Left cardiac atrium (tissue), 4 donors: ENCODE measurements around the gene ZP3. TPM values are rescaled to one million over a fixed set of nuclear protein-coding genes. Genes with fewer than 3 reads are reported as not detected.
A peak's percentile ranks its signal among the peaks of the same experiment; 100 is the strongest.
"Not testable (repeated sequence)": the region's sequence is repeated elsewhere in the genome, so short reads cannot be mapped to it uniquely, and the experiment has no call there.

Experiments
- ATAC-seq, 2 donors: fragments of 200-7000 bp; cut with Tn5 transposase; one replicate each; pipeline ENCODE4 v1.9.1; 2020; ENCODE audit warnings: mild to moderate bottlenecking in 2 of 2, moderate library complexity in 2 of 2
- DNase-seq: peaks from one replicate; pipeline ENCODE4 v3.0.0-alpha.2; 2020
- intact Hi-C, 2 donors: fragments of 100-400 bp; cut with DNase I; formaldehyde crosslinking; loops; one replicate each; pipeline versions ENCODE4 v1.14.1 to v1.15.1; 2022 to 2023
- total RNA-seq, 2 donors: library from RNA; stranded (reverse); fragmentation: NEBNext Ultra II Directional; extraction: Animal tissue kit (Norgen Biotek cat#: 25700); gene quantifications; one replicate each; pipeline ENCODE4 v1.2.1, GENCODE V29; 2021
- donor health status: DM: no; HTN: yes; CAD: no.
- donor health status: DM: no; HTN: yes; CAD: no; lungs with severe emphysema.
- donor health status: DM: yes; HTN: yes; CAD: no.
- donor health status: Dilated cardiomyopathy.

Gene ZP3
- total RNA-seq, 2 donors from 2014 or later = 0.76 TPM; not detected in 1

GRCh38 chr7:76430836-76431235 is 6.1 kb downstream of the ZP3 start:
- DNase-seq (no peak), ATAC-seq (no peak)
- intact Hi-C loops = no loop called here

DNA sequence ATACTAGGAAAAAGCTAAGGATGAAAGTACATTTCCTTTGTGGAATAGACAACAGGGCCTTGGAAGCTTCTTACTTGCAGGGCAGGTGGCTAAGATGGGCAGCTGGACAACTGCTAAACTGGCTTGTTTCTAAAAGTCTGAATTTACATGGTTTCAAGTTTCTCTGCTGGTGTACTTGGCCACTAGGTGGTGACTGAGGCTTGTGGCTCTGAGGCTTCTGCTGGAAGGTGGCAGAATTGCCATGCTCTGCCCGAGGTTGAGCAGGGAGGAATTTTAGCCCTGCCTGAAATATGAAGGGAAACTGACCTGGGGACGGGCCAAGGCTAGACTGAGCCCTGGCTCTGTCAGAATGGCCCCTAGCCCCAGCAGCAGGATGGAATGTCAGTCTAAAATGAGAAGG is 13.1 kb downstream of the ZP3 start:
- intact Hi-C loops = not testable (repeated sequence)
- DNase-seq (peak; percentile 81), ATAC-seq (peak; percentile 75 to 84)

- DNase-seq, intact Hi-C loops: not testable (repeated sequence)
- peak in 1 of 2 donors; percentile 22 for ATAC-seq
These were observed 14.6 kb downstream of the ZP3 start for GRCh38 chr7:76439120-76439888.

GRCh38 chr7:76440404-76440803 is 15.7 kb downstream of the ZP3 start:
- intact Hi-C loops, DNase-seq: not testable (repeated sequence)

DNA sequence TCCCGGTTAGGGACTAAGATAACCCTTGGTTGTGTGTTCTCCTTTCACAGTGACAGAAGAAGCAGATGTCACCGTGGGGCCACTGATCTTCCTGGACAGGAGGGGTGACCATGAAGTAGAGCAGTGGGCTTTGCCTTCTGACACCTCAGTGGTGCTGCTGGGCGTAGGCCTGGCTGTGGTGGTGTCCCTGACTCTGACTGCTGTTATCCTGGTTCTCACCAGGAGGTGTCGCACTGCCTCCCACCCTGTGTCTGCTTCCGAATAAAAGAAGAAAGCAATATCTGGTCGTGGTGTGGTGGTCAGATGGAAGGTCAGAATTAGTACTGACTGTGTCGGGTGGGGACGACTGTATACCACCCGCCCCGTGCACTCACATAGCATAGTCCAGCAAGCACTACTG is 17.0 kb downstream of the ZP3 start:
- DNase-seq, intact Hi-C loops: not testable (repeated sequence)
- ATAC-seq = peak; percentile 9 to 15

More at GRCh38 chr7:76440404-76440803, 15.7 kb downstream of the ZP3 start:
- ATAC-seq = not testable (repeated sequence)

GRCh38 chr7:76442664-76443446 is 18.1 kb downstream of the ZP3 start:
- DNase-seq, ATAC-seq, intact Hi-C loops: not testable (repeated sequence)

DNA sequence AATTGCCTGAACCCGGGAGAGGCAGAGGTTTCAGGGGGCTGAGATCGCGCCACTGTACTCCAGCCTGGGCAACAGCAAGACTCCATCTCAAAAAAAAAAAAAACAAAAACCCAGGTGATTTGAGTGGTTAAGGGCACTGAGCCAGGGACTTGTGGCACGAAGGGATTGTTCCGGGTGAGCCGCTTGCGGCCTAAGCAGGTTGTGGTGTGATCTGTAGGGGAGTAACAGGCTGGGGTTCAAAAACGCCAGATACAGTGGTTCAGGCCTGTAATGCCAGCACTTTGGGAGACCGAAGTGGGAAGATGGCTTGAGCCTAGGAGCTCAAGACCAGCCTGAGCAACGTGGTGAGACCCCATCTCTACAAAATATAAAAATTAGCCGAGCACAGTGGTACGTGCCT is 19.1 kb downstream of the ZP3 start:
- DNase-seq, ATAC-seq, intact Hi-C loops: not testable (repeated sequence)

DNA sequence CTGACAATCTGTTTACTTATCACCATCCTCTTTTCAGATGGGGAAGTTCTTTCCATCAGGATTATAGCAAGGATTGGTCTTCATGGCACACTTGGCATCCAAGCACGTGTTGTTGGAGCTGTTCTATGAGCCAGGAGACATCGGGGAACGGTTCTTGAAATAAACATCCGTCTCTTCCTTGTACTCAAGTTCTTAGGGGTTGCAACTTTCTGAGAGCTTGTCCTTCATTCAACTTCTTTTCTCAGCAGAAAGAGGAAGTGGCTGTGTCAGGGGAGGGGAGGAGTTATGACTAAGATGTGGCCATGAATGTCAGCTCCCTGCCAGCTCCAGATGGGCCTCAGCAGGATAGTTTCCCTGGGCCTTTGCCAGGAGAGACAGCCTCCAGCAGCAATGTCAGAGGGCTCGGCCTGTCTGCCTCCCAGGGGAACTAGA is 20.8 kb downstream of the ZP3 start:
- DNase-seq, intact Hi-C loops: not testable (repeated sequence)
- ATAC-seq = peak; percentile 97 to 99

- intact Hi-C loops, ATAC-seq, DNase-seq: not testable (repeated sequence)
These were observed 32.3 kb downstream of the ZP3 start for GRCh38 chr7:76457017-76457416.

DNA sequence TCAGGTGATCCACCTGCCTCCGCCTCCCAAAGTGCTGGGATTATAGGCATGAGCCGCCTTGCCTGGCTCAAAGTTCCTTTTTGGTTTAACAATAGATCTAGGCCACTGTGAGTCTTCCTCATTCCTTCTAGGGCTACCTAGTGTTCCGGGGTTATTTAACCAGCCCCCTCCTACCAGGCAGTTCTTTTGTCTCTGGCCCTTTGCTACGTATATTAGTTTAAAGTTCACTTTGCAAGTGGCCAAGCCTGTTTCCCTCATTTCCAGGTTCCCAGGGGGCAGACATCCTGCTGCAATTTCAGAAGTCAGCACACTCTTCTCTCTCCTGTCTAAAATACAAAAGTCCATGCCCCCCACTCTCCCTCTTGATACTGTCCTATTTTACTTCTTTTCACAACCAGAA is 33.8 kb downstream of the ZP3 start:
- DNase-seq, intact Hi-C loops, ATAC-seq: not testable (repeated sequence)

DNA sequence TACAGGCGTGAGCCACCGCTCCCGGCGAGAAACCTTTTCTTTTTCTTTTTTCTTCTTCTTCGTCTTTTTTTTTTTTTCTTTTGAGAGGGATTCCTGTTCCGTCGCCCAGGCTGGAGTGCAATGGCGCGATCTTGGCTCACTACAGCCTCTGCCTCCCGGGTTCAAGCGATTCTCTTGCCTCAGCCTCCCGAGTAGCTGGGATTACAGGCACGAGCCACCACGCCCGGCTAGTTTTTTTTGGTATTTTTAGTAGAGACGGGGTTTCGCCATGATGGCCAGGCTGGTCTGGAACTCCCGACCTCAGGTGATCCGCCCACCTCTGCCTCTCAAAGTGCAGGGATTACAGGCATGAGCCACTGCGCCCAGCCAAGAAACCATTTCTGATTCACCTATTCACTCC is 36.0 kb downstream of the ZP3 start:
- DNase-seq, intact Hi-C loops, ATAC-seq: not testable (repeated sequence)

DNA sequence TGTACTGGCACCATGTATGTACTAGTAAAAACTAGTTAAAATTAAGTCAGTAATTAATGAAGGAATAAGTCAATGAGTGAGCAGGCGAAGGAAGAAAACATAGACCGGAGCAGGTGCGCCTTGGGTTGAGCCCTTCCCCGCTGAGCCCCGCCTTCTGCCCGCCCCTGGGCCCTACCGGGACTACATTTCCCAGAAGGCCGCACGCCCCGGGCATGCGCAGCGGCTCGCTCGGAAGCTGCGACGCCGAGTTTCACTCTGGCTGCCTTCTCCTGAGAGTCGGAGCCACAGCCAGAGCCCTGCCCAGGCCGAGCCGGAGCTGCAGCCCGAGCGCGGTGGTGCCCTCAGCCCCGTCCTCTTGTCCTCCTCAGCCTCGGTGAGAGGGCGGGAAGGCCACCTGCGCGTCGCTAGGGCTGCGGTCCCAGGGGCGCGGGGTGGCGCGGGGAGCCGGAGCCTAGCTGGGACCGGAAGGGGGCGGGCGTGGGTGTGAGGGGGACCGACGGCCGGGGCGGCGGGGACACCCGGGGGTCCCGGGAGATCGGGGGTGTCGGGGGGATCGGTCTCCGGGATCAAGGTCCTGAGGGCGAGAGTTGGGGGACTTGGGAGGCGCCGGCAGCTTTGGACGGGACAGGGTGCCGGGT is 36.8 kb downstream of the ZP3 start, which contains the start of gene DTX2:
DTX2 (plus strand) TSS at position 246 of the 638 bp plus-strand sequence. CDS start 18,801 bp downstream, outside the sequence.
- DNase-seq, intact Hi-C loops: not testable (repeated sequence)
- ATAC-seq = peak; percentile 96 to 97

DNA sequence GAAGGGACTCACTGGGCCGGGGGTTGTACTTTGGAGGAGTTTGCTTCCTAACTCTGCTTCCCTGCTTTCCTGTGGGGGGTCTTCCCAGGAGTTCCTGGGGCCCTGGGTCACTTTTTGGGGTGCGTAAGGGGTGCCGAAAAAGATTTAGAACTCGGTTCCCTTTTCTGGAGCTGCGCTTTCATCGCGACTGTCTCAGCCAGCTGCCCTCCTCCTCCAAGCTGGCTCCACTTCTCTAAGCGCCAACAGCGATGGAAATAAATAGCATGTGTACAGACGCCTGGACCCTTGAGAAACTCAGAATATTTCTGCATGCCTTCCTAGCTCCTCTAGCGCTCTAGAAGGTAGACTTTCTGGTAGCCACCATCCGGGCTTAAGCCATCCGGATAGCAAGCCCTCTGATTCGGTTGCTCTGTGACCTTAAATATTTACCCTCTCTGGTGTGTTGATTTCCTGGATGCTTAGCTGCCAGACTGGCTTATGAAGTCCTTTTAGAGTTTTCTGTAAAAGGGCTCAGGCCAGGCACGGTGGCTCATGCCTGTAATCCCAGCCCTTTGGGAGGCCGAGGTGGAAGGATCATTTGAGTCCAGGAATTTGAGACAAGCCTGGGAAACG is 37.6 kb downstream of the ZP3 start:
- intact Hi-C loops, DNase-seq: not testable (repeated sequence)
- peak; percentile 27 to 33 for ATAC-seq

- intact Hi-C loops, ATAC-seq, DNase-seq: not testable (repeated sequence)
These were observed 40.2 kb downstream of the ZP3 start for GRCh38 chr7:76464959-76465358.

- intact Hi-C loops, DNase-seq: not testable (repeated sequence)
- peak; percentile 13 to 53 for ATAC-seq
These were observed 41.2 kb downstream of the ZP3 start for GRCh38 chr7:76465950-76466349.

GRCh38 chr7:76467743-76468404 is 43.1 kb downstream of the ZP3 start:
- intact Hi-C loops = not testable (repeated sequence)
- ATAC-seq = peak; percentile 91

DNA sequence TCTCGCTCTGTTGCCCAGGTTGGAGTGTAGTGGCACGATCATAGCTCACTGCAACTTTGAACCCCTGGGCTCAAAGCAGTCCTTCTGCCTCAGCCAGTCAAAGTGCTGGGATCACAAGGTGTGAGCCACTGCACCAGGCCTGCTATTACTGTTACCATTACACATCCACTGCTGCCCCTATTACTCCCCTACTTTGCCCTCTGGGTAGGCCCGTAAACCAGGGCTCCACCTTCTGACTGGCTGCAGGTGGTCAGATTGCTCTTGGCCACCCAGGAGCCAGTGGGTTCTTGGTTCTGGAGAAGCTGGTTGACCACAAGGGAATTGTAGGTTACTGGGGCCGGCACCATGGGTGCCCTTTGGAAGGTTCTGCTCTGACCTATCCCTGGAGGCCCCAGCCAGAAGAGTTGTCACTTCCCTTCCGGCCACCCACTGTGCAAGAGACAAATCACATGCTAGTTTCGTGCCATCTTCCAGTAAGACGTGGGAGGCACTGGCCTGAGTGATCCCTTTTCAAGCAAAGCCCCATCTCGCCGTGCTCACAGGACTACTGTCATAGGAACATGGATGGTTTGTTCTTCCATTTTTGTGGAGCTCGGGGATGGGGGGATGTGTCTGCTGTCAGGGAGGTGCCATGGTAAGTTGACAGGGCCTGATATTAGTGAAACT is 46.9 kb downstream of the ZP3 start:
- intact Hi-C loops, ATAC-seq, DNase-seq: not testable (repeated sequence)

More at GRCh38 chr7:76467743-76468404, 43.1 kb downstream of the ZP3 start:
- peak; percentile 66 for DNase-seq

DNA sequence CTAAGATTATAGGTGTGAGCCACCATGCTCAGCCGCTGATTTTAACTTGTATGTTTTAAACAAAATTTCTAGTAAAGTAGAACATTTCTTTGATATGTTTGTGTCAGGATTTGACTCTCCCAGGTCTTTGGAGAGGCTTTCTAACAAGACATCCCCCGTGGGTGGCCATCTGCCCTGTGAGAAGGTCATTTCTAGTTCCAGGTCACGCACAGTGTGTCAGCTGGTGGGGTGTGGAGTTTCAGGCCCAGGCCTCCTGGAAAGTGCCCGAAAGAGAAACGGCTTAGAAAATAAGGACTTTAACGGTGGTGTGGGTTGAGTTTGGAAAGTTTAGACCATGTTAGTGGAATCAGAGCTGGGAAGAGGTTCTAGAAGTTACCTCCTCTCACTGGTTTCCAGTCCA is 48.3 kb downstream of the ZP3 start:
- intact Hi-C loops, DNase-seq, ATAC-seq: not testable (repeated sequence)
